ENCODE measurements around the gene FGD6.

DNA sequence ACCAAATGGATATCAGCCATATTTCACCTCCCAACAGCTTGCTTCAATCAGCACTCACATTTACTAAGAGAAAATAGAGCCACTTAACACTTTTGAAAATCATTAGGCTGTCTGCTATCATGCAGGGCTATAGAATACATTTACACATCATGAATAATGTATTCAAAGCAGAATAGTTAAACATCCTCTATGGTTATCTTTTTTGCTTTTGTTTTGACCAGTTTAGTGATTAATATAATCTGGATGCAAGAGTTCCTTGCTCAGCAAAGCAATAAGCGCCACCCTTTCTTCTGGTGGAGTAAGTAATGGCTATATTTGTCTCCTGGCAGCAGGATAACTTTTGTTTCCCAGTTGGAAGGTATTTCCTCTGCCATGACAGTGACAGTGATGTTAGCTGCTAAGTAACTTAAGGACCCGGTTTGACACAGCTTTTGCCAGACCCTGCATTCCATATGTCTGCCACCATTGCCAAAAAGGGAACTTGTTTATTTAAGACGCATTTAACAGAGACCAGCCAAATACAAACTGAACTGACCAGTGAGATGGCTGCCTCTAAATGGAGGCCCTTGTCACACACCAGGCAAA, 73.6 kb downstream of the FGD6 start:
- TF ChIP-seq, protein P1, sequence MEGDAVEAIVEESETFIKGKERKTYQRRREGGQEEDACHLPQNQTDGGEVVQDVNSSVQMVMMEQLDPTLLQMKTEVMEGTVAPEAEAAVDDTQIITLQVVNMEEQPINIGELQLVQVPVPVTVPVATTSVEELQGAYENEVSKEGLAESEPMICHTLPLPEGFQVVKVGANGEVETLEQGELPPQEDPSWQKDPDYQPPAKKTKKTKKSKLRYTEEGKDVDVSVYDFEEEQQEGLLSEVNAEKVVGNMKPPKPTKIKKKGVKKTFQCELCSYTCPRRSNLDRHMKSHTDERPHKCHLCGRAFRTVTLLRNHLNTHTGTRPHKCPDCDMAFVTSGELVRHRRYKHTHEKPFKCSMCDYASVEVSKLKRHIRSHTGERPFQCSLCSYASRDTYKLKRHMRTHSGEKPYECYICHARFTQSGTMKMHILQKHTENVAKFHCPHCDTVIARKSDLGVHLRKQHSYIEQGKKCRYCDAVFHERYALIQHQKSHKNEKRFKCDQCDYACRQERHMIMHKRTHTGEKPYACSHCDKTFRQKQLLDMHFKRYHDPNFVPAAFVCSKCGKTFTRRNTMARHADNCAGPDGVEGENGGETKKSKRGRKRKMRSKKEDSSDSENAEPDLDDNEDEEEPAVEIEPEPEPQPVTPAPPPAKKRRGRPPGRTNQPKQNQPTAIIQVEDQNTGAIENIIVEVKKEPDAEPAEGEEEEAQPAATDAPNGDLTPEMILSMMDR (conservative IDR thresholded peaks at IDR 0.05; ENCODE audit: low read depth, low read length) = no peak
- no peak for TF ChIP-seq EZH2 (IDR thresholded peaks at IDR 0.05; ENCODE audit: low read length, unreplicated experiment)
